Endothelial cell of umbilical vein (primary cell): ENCODE results near the gene ANP32D.

ENCODE experiments used
- CTCF ChIP-seq, 2 donors: IDR thresholded peaks; 1 replicate in 1 of 2; 2 replicates in 1 of 2; pipeline ENCODE4 v1.5.1; 2011; ENCODE audit warnings: low read length in 2 of 2, mild to moderate bottlenecking in 2 of 2, moderate library complexity in 2 of 2, control low read depth in 1 of 2, inconsistent platforms in 1 of 2, low read depth in 1 of 2; ENCODE audit not compliant: insufficient read depth in 1 of 2; ENCODE audit errors: extremely low read depth in 1 of 2
- EZH2 ChIP-seq: IDR thresholded peaks from 2 replicates; pipeline ENCODE4 v1.6.1; 2012; ENCODE audit warnings: borderline replicate concordance, low read depth, mild to moderate bottlenecking, moderate library complexity, low read length, inconsistent platforms; ENCODE audit not compliant: severe bottlenecking
- FOS ChIP-seq: IDR thresholded peaks from 2 replicates; pipeline ENCODE4 v1.6.1; 2011; ENCODE audit warnings: mild to moderate bottlenecking, low read length, moderate library complexity, borderline replicate concordance; ENCODE audit not compliant: insufficient read depth
- GATA2 ChIP-seq: IDR thresholded peaks from 2 replicates; pipeline ENCODE4 v1.7.0; 2011; ENCODE audit warnings: low read depth, mild to moderate bottlenecking, moderate library complexity, mixed read lengths, low read length; ENCODE audit not compliant: insufficient read length, insufficient read depth
- JUN ChIP-seq: IDR thresholded peaks from 2 replicates; pipeline ENCODE4 v1.6.1; 2011; ENCODE audit warnings: borderline replicate concordance, low read depth; ENCODE audit not compliant: insufficient read length, insufficient read depth
- MAX ChIP-seq: IDR thresholded peaks from 2 replicates; pipeline ENCODE4 v1.6.1; 2011; ENCODE audit not compliant: insufficient read depth, insufficient read length
- MYC ChIP-seq: IDR thresholded peaks from one replicate; pipeline ENCODE4 v1.6.1; 2011; ENCODE audit warnings: mild to moderate bottlenecking, low read depth, low read length
- POLR2A ChIP-seq: IDR thresholded peaks from 2 replicates; pipeline ENCODE4 v1.6.1; 2012; ENCODE audit warnings: low read depth, mild to moderate bottlenecking, control low read depth, low read length
- POLR2AphosphoS5 ChIP-seq: IDR thresholded peaks from 2 replicates; pipeline ENCODE4 v1.6.1; 2012; ENCODE audit warnings: low read depth, mild to moderate bottlenecking, control low read depth, low read length, moderate library complexity; ENCODE audit not compliant: insufficient read depth

DNA sequence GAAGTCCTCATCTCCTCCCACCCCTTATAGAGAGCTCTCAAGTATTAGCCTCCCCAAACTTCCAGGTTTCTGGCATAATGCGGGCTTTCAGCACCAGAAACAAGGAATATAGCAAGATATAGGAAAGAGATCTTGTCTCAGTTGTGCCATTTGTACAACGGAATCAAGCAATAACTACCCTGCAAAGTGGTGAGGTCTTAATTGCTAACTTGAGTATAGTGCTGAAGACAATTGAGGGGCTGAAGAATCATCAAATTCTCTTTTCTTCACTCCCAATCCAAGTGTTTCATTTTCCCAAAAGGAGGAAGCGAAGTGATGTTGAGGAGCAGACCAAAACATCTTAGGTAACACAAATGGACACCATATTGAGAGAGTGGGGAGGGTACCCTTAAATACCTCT lies 26.8 kb upstream of the ANP32D start:
- TF ChIP-seq CTCF (IDR thresholded peaks at IDR 0.05; ENCODE audit: extremely low read depth in 1 of 2, insufficient read depth in 1 of 2, low read depth in 1 of 2, low read length in 2 of 2) (no peak), POLR2AphosphoS5 (no peak), MYC (no peak), POLR2A (no peak), JUN (no peak), EZH2 (no peak), GATA2 (no peak), MAX (no peak), FOS (no peak)
